ENCODE measurements around the gene PTPRN2. TPM values are rescaled to one million over a fixed set of nuclear protein-coding genes. Genes with fewer than 3 reads are reported as not detected.
A peak's percentile ranks its signal among the peaks of the same experiment; 100 is the strongest.

PTPRN2 gene
- total RNA-seq, 8 experiments from 2014 or later, result 0.10 to 19.7 (median 10.8) TPM; not detected in 1

GRCh38 chr7:158501393-158502067, 86.1 kb downstream of the PTPRN2 start:
- in situ Hi-C loops (cut with MboI; ENCODE audit: low pct_unique_long_range_greater_than_20kb in 2 of 9, low sequenced_read_pairs in 9 of 9, unreplicated experiment in 9 of 9), result no loop called here
- H3K4me3 ChIP-seq, result no peak overlapping the region
- WGBS, 10 experiments, result 23 to 93% (median 73%) methylated on average over 1 to 18 of the region's 28 CpGs; no CpG with 5 or more reads in 1 of the 10 experiments
- peak in 2 of 8 experiments; percentile 12 to 25 for ATAC-seq (replicated peaks in 6 of 8)
- peaks cover 0 to 5% of the 10 kb centered on the region in 2 donors for H3K4me1 ChIP-seq (replicated peaks in 1 of 2)
- no peak overlapping the region for H3K27ac ChIP-seq

GRCh38 chr7:158500651-158501052, 87.0 kb downstream of the PTPRN2 start:
- peak in 4 of 8 experiments; percentile 41 to 72 (median 55) for ATAC-seq (replicated peaks in 6 of 8)
- in situ Hi-C loops (cut with MboI; ENCODE audit: low pct_unique_long_range_greater_than_20kb in 2 of 9, low sequenced_read_pairs in 9 of 9, unreplicated experiment in 9 of 9), result no loop called here
- 9 to 99% (median 64%) methylated on average over 3 to 19 of the region's 29 CpGs; no CpG with 5 or more reads in 3 of the 10 experiments for WGBS, 10 experiments
- H3K27ac ChIP-seq, result no peak overlapping the region
- peaks cover 4 to 8% of the 10 kb centered on the region in 2 donors for H3K4me1 ChIP-seq (replicated peaks in 1 of 2)
- no peak overlapping the region for H3K4me3 ChIP-seq

- ATAC-seq (replicated peaks in 6 of 8), result no peak
- Histone ChIP-seq H3K27ac (no peak overlapping the region), H3K4me1 (replicated peaks in 1 of 2) (peaks cover 9 to 20% of the 10 kb centered on the region in 2 donors), H3K4me3 (no peak overlapping the region)
- WGBS, 10 experiments, result 10 to 95% (median 69%) methylated on average over 3 to 4 of the region's 4 CpGs; no CpG with 5 or more reads in 4 of the 10 experiments
- in situ Hi-C loops (cut with MboI; ENCODE audit: low pct_unique_long_range_greater_than_20kb in 2 of 9, low sequenced_read_pairs in 9 of 9, unreplicated experiment in 9 of 9), result no loop called here
These were observed 88.6 kb downstream of the PTPRN2 start for GRCh38 chr7:158499082-158499455.

- WGBS, 10 experiments, result 14 to 83% (median 72%) methylated on average over 3 to 11 of the region's 11 CpGs
- in situ Hi-C loops (cut with MboI; ENCODE audit: low pct_unique_long_range_greater_than_20kb in 2 of 9, low sequenced_read_pairs in 9 of 9, unreplicated experiment in 9 of 9), result no loop called here
- H3K27ac ChIP-seq, result no peak overlapping the region
- no peak for ATAC-seq (replicated peaks in 6 of 8)
- H3K4me1 ChIP-seq (replicated peaks in 1 of 2), result peaks cover 9 to 20% of the 10 kb centered on the region in 2 donors
- no peak overlapping the region for H3K4me3 ChIP-seq
These were observed 89.1 kb downstream of the PTPRN2 start for GRCh38 chr7:158498443-158499081.

- ATAC-seq (replicated peaks in 6 of 8), result no peak
- Histone ChIP-seq H3K4me3 (no peak overlapping the region), H3K4me1 (replicated peaks in 1 of 2) (peaks cover 9 to 22% of the 10 kb centered on the region in 2 donors), H3K27ac (no peak overlapping the region)
- WGBS, 10 experiments, result 33 to 60% methylated on average over 1 to 2 of the region's 9 CpGs; no CpG with 5 or more reads in 8 of the 10 experiments
- in situ Hi-C loops (cut with MboI; ENCODE audit: low pct_unique_long_range_greater_than_20kb in 2 of 9, low sequenced_read_pairs in 9 of 9, unreplicated experiment in 9 of 9), result no loop called here
These were observed 90.0 kb downstream of the PTPRN2 start for GRCh38 chr7:158497627-158498026.

- peak; percentile 33 to 96 (median 88) for ATAC-seq (replicated peaks in 6 of 8)
- Histone ChIP-seq H3K27ac (no peak overlapping the region), H3K4me1 (replicated peaks in 1 of 2) (peaks cover 9 to 25% of the 10 kb centered on the region in 2 donors), H3K4me3 (no peak overlapping the region)
- 0 to 43% (median 0%) methylated on average over 1 to 2 of the region's 6 CpGs; no CpG with 5 or more reads in 5 of the 10 experiments for WGBS, 10 experiments
- in situ Hi-C loops (cut with MboI; ENCODE audit: low pct_unique_long_range_greater_than_20kb in 2 of 9, low sequenced_read_pairs in 9 of 9, unreplicated experiment in 9 of 9), result no loop called here
These were observed 91.8 kb downstream of the PTPRN2 start for GRCh38 chr7:158495786-158496185.

GRCh38 chr7:158495216-158495615, 92.4 kb downstream of the PTPRN2 start:
- 0 to 42% (median 16%) methylated on average over 2 to 3 of the region's 5 CpGs; no CpG with 5 or more reads in 4 of the 10 experiments for WGBS, 10 experiments
- peak in 5 of 8 experiments; percentile 6 to 27 (median 9) for ATAC-seq (replicated peaks in 6 of 8)
- H3K27ac ChIP-seq, result no peak overlapping the region
- in situ Hi-C loops (cut with MboI; ENCODE audit: low pct_unique_long_range_greater_than_20kb in 2 of 9, low sequenced_read_pairs in 9 of 9, unreplicated experiment in 9 of 9), result no loop called here
- H3K4me1 ChIP-seq (replicated peaks in 1 of 2), result peaks cover 9 to 24% of the 10 kb centered on the region in 2 donors
- H3K4me3 ChIP-seq, result no peak overlapping the region

GRCh38 chr7:158494643-158495042, 93.0 kb downstream of the PTPRN2 start:
- Histone ChIP-seq H3K4me1 (replicated peaks in 1 of 2) (peaks cover 9 to 20% of the 10 kb centered on the region in 2 donors), H3K4me3 (no peak overlapping the region), H3K27ac (no peak overlapping the region)
- WGBS, 10 experiments, result 0 to 79% (median 27%) methylated on average over 2 to 3 of the region's 9 CpGs; no CpG with 5 or more reads in 6 of the 10 experiments
- in situ Hi-C loops (cut with MboI; ENCODE audit: low pct_unique_long_range_greater_than_20kb in 2 of 9, low sequenced_read_pairs in 9 of 9, unreplicated experiment in 9 of 9), result no loop called here
- no peak for ATAC-seq (replicated peaks in 6 of 8)

- Histone ChIP-seq H3K4me3 (no peak overlapping the region), H3K27ac (no peak overlapping the region), H3K4me1 (replicated peaks in 1 of 2) (peaks cover 9 to 23% of the 10 kb centered on the region in 2 donors)
- ATAC-seq (replicated peaks in 6 of 8), result peak in 1 of 8 experiments; percentile 56
- in situ Hi-C loops (cut with MboI; ENCODE audit: low pct_unique_long_range_greater_than_20kb in 2 of 9, low sequenced_read_pairs in 9 of 9, unreplicated experiment in 9 of 9), result no loop called here
- WGBS, 10 experiments, result 0 to 62% (median 48%) methylated on average over 1 to 5 of the region's 7 CpGs; no CpG with 5 or more reads in 5 of the 10 experiments
These were observed 93.4 kb downstream of the PTPRN2 start for GRCh38 chr7:158494162-158494586.

- ATAC-seq (replicated peaks in 6 of 8), result peak in 3 of 8 experiments; percentile 54 to 69 (median 68)
- no peak overlapping the region for H3K27ac ChIP-seq
- H3K4me1 ChIP-seq (replicated peaks in 1 of 2), result peaks cover 15 to 41% of the 10 kb centered on the region in 2 donors
- in situ Hi-C loops (cut with MboI; ENCODE audit: low pct_unique_long_range_greater_than_20kb in 2 of 9, low sequenced_read_pairs in 9 of 9, unreplicated experiment in 9 of 9), result no loop called here
- H3K4me3 ChIP-seq, result no peak overlapping the region
- 0 to 67% (median 33%) methylated on average over 1 to 5 of the region's 5 CpGs; no CpG with 5 or more reads in 5 of the 10 experiments for WGBS, 10 experiments
These were observed 95.3 kb downstream of the PTPRN2 start for GRCh38 chr7:158492367-158492764.

GRCh38 chr7:158491094-158491493, 96.5 kb downstream of the PTPRN2 start:
- no peak overlapping the region for H3K4me3 ChIP-seq
- in situ Hi-C loops (cut with MboI; ENCODE audit: low pct_unique_long_range_greater_than_20kb in 2 of 9, low sequenced_read_pairs in 9 of 9, unreplicated experiment in 9 of 9), result no loop called here
- no peak for ATAC-seq (replicated peaks in 6 of 8)
- WGBS, 10 experiments, result 20 to 85% (median 51%) methylated on average over 1 to 6 of the region's 11 CpGs; no CpG with 5 or more reads in 6 of the 10 experiments
- H3K4me1 ChIP-seq (replicated peaks in 1 of 2), result peaks cover 18 to 47% of the 10 kb centered on the region in 2 donors
- H3K27ac ChIP-seq, result no peak overlapping the region

- no peak overlapping the region for H3K4me3 ChIP-seq
- WGBS, 10 experiments, result 80 to 100% (median 94%) methylated on average over 1 to 9 of the region's 47 CpGs; no CpG with 5 or more reads in 7 of the 10 experiments
- no peak for ATAC-seq (replicated peaks in 6 of 8)
- peaks cover 10 to 46% of the 10 kb centered on the region in 2 donors for H3K4me1 ChIP-seq (replicated peaks in 1 of 2)
- in situ Hi-C loops (cut with MboI; ENCODE audit: low pct_unique_long_range_greater_than_20kb in 2 of 9, low sequenced_read_pairs in 9 of 9, unreplicated experiment in 9 of 9), result no loop called here
- no peak overlapping the region for H3K27ac ChIP-seq
These were observed 97.3 kb downstream of the PTPRN2 start for GRCh38 chr7:158490171-158490782.
